Astrocyte of the hippocampus (primary cell): ENCODE measurements around the gene BCAT1.
"Not testable (repeated sequence)": the region's sequence is repeated elsewhere in the genome, so short reads cannot be mapped to it uniquely, and the experiment has no call there.

Experiments used
- DNase-seq: peaks from one replicate; pipeline ENCODE4 v3.0.0; 2011; ENCODE audit warnings: low read depth, low spot score

BCAT1 gene

DNA sequence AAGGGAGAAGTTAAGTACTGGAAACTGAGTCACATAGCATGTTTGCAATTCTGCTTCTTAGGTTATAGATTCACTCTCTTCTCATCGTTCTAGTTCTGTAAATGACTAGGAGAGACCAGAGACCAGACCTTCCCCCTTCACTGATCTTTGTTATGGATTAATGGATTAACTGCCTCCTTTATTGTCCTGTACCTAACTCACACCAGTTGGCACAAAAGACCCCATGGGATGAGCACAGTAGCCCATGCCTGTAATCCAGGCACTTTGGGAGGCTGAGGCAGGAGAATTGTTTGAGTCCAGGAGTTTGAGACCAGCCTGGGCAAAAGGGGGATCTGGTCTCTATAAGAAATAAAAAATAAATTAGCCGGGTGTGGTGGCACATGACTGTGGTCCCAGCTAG, 20.8 kb downstream of the BCAT1 start:
- DNase-seq, result no peak

DNA sequence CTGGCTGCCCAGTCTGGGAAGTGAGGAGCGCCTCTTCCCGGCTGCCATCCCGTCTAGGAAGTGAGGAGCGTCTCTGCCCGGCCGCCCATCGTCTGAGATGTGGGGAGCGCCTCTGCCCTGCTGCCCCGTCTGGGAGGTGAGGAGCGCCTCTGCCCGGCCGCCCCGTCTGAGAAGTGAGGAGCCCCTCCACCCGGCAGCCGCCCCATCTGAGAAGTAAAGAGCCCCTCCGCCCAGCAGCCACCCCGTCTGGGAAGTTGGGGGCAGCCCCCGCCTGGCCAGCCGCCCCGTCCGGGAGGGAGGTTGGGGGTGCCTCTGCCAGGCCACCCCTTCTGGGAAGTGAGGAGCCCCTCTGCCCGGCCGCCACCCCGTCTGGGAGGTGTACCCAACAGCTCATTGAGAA, 22.8 kb downstream of the BCAT1 start:
- DNase-seq, result not testable (repeated sequence)

DNA sequence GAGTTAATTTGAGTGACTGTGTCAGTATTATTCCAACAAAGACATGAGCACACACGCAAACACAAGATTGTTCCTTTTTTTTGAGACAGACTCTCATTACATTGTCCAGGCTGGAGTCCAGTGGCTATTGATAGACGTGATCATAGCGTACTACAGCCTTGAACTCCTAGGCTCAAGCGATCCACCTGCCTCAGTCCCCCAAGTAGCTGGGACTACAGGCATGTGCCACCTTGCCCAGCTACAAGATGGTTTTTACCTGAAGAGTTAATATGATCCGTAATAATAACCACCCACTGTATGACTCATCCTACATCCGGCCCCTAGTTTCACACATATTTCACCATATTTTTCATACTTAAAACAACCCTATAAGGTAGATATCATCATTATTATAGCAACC, 26.8 kb downstream of the BCAT1 start:
- no peak for DNase-seq

DNA sequence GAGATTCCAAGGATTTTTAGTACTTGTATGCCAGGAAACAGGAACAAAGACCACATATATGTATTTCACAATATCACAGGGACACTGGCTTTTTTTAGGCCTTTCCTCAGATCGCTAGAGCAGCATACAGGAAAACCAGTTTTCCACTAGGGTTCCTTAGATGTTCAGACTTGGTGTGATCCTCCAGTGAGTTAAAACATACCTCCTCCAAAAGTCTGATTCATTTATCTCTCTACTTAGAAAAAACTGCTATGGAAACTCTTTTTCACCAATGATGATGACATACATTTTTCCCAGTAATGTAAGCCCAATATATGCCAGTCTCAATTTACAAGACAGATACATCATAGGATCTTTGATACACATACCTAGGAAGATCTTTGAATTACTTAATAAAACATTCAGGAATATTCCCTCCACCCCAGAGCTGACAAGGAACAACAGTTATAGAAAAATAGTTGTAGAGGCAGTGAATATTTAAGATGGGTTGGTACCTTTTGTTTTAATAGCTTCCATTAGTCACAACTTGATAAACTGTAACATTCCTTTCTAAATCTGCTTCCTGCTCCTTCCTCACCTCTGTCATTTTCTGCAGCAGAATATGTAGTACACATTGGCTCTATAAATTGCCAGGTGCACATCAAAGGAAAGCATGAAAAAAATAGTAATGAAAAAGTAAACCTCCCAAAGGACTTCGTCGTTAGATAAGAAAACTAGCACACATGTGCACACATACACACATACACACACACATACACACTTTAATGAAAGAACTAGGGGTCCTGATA, 27.5 kb downstream of the BCAT1 start:
- DNase-seq, result no peak

DNA sequence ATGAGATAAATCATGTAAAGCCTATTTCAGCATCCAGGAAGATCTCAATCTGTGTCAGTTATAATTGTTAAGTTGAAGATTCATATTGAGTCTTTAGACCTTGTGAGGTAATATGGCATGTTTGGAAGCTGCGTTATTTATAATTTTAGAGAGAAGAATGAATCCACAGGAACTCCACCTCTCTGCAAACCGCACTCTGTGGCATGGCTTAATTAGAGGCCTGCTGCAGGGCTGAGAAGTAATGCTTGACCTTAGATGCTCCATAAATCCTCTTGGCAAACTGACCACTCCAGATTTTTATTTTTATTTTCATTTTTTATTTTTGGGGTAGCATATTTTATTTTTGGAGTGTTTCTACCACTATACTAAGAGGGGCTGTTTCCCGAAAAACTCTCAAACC, 28.8 kb downstream of the BCAT1 start:
- no peak for DNase-seq

DNA sequence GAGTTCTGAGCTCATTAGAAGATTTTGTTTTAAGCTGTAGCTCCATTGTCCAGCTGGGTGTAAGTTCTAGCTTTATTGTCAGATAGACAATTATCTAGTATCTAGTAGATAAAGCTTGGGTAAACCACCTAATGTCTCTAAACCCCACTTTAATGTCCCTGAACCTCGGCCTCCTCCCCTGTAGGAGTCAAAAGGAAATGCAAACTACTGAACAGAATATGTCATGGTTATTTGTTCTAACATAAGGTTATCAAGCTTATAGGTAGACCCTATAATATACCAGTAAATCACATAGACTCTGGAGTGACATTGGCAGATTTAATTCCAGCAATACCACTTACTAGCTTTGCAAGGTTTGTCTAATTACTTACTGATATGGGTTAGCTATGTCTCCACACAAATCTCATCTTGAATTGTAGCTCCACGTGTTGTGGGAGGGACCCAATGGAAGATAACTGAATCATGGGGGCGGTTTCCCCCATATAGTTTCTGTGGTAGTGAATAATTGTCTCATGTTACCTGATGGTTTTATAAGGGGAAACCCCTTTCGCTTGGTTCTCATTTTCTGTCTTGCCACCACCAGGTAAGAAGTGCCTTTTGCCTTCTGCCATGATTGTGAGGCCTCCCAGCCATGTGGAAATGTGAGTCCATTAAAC, 29.4 kb downstream of the BCAT1 start:
- DNase-seq, result no peak

DNA sequence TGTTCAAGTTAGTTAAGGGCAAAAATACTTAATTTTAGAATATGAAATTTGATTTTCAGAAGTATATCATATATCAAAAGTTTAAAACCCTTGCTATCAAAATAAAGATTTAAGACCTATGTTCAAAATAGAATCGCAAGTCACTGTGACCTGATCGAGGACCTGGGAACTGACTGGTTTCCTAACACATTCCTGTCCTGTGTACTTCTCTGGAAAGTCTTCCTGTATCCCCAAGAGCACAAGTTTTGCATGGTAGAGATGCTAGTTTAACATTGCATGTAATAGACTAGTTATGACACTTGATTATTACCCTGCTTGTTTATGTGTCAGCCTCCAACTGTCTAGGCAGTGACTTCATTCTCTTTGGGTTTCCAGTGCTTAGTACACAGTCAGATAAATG, 30.3 kb downstream of the BCAT1 start:
- no peak for DNase-seq

DNA sequence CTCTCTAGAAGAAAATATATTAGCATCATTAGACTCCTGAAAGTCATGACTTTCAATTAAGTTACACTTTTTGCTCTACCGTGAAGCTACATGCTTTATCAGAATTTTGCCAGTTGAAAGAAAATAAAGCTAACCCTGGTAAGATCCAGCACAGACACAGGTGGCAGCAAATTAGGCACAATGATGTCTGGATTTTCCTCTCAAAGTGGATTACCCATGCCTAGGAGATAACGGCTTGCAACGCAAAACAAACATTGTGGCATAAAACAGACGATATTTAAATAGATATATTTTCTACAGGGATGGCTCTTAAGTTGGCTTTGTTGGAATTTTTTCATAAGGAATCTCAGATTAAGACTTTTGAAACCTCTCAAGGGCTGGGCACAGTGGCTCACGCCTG, 33.4 kb downstream of the BCAT1 start:
- no peak for DNase-seq

DNA sequence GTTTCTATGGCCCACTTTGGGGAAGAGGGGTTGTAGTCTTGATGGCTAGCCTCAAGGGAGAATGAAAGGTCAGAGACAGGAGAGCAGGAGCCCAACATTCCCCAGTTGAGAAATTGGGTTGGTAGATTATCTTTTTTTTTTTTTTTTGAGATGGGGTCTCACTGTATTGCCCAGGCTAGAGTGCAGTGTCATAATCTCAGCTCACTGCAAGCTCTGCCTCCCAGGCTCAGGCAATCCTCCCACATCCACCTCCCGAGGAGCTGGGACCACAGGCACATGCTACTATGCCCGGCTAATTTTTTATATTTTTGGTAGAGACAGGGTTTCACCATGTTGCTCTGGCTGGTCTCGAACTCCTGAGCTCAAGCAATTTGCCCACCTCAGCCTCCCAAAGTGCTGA, 34.9 kb downstream of the BCAT1 start:
- no peak for DNase-seq

DNA sequence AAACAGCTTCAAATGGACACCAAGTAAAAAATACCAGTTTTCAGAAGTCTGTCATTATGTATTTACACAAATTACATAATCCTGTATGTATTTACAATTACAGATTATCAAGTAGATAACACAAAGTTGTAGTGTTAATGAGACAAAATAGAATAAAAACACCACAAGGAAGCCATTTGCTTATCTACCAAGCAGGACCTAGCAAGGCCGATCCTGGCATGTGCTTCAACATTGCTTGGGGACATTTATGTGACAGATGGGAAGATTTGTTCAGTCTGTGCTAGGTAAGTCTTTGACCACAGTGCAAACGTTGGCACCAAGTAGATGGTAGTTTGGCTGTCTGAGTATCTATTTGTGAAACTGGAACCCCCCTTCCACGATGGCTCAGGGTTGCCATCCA, 35.8 kb downstream of the BCAT1 start:
- DNase-seq, result no peak

DNA sequence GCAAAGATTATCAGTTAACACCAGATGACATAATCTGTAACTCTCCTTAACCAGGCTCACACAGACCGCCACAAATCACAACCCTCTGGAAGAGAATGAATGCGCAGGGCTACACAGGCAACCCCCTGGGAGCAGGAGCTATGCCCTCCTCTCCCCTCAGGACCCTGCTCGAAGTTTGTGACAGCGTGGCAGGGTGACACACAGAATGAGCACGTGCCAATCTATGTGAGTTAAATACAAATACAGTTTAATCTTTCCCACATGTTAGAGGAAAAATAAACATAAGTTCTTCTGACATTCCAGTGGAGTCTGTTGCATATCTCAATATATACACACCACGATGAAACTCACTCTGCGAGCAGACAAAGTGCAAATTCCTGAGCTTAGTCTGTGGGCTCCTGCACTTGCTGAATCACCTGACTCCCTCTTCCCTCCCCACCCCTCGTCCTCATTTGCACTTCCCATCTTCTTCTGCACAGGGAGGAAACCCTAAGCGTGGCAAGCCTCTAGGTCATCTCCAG, 37.6 kb downstream of the BCAT1 start:
- DNase-seq, result peak; percentile 75

DNA sequence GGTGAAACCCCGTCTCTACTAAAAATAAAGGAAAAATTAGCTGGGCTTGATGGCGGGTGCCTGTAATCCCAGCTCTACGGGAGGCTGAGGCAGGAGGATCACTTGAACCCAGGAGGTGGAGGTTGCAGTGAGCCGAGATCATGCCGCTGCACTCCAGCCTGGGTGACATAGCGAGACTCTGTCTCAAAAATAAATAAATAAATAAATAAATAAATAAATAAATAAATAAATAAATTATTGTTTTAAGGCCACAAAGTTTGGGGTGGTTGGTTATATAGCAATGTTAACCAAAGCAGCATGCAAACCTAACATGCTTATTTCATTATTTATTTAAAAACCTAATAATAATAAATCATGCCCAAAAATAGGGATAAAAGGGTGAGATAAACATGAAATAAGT, 38.7 kb downstream of the BCAT1 start:
- not testable (repeated sequence) for DNase-seq

DNA sequence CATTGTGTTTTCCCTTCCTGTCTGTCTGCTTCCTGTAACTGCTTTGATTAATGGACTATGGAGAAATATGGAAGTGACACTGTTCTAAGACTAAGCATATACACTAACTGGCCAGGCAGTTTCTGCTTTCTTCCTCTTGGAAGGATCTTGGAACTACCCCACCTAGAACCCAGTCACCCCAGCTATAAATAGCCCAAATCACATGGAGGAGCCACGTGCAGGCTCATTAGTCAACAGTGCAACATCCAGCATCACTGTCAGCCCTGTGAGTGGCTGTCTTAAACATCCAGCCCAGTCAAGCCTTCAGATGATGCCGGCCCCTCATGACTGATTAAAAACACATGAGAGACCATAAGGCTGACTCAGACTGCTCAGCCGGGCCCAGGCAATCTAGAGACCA, 39.2 kb downstream of the BCAT1 start:
- peak; percentile 52 for DNase-seq

DNA sequence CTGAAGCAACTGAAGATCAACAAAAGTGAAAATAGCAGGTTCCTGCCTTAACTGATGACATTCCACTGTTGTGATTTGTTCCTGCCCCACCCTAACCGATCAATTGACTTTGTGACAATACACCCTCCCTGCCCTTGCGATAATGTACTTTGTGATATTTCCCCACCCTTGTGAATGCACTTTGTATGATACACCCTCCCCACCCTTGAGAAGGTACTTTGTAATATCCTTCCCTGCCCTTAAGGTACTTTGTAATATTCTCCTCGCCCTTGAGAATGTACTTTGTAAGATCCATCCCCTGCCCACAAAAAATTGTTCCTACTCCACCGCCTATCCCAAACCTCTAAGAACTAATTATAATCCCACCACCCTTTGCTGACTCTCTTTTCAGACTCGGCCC, 41.4 kb downstream of the BCAT1 start:
- DNase-seq, result no peak

DNA sequence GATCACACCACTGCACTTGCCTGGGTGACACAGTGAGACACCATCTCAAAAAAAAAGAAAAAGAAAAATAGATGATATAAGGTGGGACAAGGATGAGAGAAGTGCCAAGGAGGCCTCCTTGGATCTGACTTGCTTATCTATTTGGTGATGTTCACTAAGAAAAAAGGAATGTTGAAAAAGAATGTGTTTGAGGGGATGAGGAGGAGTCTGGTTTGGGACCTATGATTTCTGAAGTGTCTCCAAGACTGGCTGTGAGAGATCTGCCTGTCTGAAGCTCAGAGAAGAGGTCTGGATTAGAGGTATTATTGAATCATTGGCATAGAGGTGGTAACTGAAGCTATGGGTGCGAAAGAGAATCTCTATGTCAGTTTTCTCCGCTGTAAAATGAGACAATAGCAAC, 42.8 kb downstream of the BCAT1 start:
- no peak for DNase-seq

DNA sequence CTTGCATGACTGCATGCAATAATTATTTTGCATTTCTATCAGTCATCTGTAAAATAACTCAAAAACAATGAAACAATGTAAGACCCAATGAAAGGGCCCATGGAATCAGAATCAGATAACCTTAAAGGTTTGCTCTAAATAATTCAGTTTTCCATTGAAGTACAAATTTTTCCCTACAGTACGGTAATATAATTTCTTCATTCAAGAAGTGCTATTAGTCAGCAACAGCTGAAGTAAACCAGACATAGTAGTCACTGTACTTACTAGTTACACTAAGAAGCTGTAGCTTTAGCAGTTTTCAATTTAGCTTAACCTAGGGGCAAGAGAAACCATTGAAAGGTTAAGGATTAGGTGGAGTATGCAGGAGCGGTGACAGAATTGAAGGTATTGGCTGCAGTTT, 43.5 kb downstream of the BCAT1 start:
- DNase-seq, result no peak

DNA sequence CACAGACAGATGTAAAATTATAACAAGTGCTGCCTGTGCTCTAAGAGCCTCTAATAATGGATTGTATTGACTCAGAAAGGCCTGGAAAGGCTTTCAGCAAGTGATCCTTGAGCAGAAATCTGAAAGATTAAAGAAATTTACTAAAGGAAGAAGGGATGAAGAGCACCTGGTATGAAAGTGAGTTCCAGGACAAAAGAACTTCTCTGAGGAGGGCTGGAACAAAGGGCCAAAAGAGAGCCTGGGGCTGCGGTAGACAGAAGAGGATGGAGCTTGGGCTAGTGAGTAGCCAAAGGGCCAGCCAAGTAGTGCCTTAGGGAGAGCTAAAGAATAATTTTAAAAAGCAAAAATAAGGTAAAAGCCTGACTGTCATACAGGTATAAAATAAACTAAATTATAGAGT, 44.0 kb downstream of the BCAT1 start:
- no peak for DNase-seq

DNA sequence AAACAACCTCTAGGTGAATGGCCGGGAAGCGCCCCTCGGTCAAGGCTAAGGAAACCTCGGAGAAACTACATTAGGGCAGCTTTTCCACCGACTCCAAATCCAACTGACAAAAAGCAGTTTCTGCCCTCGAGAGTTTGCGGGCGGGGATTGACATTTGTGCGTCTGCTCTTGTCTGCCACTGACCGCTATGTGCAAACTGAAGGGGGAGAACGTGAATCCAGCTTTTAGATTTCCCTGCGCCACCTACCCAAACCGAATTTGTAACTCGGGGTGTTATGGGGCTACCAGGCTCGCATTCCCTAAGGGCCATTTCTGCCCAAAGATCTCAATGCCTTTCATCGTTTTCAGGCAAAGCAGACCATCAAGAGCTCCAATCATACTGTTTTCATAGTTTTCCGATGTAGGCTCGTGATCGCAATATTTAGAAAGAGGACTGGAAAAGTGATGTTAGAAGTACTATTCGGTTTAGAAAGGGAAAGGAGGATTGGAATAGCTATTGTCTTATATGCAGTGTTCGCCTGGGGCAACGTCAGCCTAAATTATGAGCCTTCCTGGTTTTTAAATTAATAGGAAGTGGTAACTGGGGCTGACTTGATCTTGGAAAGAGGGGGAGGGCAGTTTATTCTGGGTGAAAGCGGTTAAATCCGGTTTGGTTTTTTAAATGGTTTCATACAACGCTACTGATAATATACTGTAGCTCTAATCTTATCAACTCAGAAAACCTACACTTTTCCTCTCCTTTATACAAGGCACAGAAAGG, 45.4 kb downstream of the BCAT1 start:
- no peak for DNase-seq

DNA sequence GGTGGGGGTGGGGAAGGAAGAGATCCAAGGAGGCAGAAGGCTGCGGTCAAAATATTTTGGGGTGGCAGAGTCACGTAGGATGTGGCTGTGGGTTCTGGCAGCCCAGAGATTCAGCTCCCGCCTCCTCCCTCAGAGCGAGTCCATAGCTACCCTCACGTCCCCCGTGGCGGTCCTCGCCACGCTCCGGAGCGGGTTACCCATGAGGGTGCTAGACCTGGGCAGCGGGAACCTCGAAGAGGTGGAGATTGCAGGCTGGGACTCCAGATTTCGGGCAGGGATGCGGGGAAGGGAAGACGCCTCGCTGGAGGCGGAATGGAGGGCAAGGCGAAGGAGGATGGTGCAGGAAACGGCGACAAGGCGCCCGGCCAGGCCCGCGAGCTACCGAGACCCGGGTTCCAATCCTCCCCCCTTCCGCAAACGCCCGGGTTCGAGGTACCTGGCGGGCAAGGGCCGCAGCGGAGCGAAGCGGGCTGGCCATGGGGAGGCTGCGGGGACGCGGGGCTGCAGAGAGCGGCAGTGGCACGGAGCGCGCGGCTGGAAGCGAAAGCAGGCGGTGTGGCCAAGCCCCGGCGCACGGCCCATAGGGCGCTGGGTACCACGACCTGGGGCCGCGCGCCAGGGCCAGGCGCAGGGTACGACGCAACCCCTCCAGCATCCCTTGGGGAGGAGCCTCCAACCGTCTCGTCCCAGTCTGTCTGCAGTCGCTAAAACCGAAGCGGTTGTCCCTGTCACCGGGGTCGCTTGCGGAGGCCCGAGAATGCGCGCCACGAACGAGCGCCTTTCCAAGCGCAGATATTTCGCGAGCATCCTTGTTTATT, 46.2 kb downstream of the BCAT1 start:
- DNase-seq, result peak; percentile 69

DNA sequence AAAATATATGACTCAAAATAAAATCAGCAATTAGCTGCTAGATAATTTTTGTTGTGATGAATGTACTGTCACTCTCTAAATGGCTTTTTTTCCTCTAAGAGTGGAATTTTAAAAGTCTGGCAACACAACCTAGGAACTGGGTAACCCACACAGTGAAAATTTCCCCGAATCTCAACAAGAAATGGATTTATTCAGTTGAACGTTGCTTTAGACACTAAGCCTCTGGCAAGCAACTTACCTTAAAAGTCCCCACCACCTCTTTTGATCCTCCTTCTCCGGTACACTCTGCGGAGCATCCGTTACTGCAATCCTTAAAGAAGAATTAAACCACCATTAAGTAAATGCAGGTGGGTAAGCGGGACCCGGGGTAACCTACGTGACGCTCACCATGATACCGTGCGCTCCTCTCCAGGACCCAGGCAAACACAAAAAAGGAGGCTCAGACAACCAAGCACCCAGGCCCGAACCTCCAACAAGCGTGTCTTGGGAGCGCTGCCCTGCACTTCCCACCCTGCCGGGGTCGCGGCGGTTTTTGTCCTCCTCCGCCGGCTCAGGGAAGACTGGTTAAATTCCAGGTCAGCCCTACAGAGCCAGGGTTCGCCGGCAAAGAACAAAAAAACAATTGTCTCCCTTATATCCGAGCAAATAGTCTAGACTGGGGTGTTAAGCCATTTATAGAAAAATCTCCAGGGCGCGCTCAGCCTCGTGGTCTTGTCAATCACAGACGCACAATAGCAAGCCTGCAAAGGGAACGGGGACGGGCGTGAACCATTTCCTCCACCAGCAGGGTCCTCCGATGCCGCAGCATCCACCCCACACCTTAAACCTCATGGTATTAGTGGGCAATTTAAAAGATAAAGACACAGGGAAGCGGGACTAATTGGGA, 47.1 kb downstream of the BCAT1 start:
- DNase-seq, result peak; percentile 75

DNA sequence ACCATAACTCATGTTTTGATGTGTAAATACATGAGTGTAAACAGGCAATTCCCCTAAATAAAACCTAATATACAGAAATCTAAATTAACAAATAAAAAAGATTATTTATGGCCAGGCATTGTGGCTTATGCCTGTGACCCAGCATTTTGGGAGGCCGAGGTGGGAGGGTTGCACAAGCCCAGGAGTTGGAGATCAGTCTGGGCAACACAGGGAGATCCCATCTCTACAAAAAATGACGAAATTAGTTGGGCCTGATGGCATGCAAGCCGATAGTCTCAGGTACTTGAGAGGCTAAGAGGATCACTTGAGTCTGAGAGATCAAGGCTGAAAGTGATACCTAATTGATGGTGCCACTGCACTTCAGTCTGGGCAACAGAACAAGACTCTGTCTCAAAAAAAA, 48.7 kb downstream of the BCAT1 start:
- no peak for DNase-seq
